Activated B cell treated with CpG ODN at 0.5 μM for 24 hours (primary cell): ENCODE data around the gene TGM2. TPM values are rescaled to one million over a fixed set of nuclear protein-coding genes. Genes with fewer than 3 reads are reported as not detected.

Experiments used
- ATAC-seq: fragments of 200-7000 bp; cut with Tn5 transposase; one replicate; pipeline ENCODE4 v1.10.0; 2021; ENCODE audit warnings: low read depth, mild to moderate bottlenecking, moderate library complexity
- CTCF ChIA-PET: fragments of 350-600 bp; sonication (Branson Sonifier 250); formaldehyde crosslinking; loops from one replicate; lab custom pipeline; 2021; ENCODE audit warnings: antibody characterized with exemption; lab: Charles Lee
- POLR2A ChIA-PET: fragments of 350-600 bp; sonication (Branson Sonifier 250); formaldehyde crosslinking; loops from one replicate; lab custom pipeline; 2021; ENCODE audit warnings: antibody characterized with exemption; lab: Charles Lee
- DNase-seq: peaks from one replicate; pipeline ENCODE4 v3.0.0; 2022
- H3K27ac Mint-ChIP-seq: one replicate; pipeline ENCODE4 v1.8.0; 2020; ENCODE audit warnings: mixed read lengths
- H3K27me3 Mint-ChIP-seq: one replicate; pipeline ENCODE4 v1.8.0; 2021; ENCODE audit warnings: mixed read lengths
- H3K36me3 Mint-ChIP-seq: one replicate; pipeline ENCODE4 v1.8.0; 2021; ENCODE audit warnings: low read depth, mixed read lengths
- H3K4me1 Mint-ChIP-seq: one replicate; pipeline ENCODE4 v1.8.0; 2021; ENCODE audit warnings: mixed read lengths
- H3K4me3 Mint-ChIP-seq: one replicate; pipeline ENCODE4 v1.8.0; 2020; ENCODE audit warnings: mild to moderate bottlenecking, mixed read lengths
- H3K9me3 Mint-ChIP-seq: one replicate; pipeline ENCODE4 v1.8.0; 2020; ENCODE audit warnings: mixed read lengths
- intact Hi-C: fragments of 100-400 bp; cut with micrococcal nuclease; formaldehyde crosslinking; loops from one replicate; pipeline ENCODE4 v1.15.1; 2024
- total RNA-seq: library from RNA; stranded (reverse); gene quantifications from 2 replicates; pipeline ENCODE4 v1.2.3, GENCODE V29; 2022
- TF ChIP-seq, protein P1 (sequence below): fragments of 200-600 bp; IDR thresholded peaks from one replicate; pipeline ENCODE4 v1.8.0; 2022; ENCODE audit warnings: antibody characterized with exemption, mild to moderate bottlenecking

TGM2 gene
- total RNA-seq, 1 donor from 2014 or later, result 22.9 TPM

DNA sequence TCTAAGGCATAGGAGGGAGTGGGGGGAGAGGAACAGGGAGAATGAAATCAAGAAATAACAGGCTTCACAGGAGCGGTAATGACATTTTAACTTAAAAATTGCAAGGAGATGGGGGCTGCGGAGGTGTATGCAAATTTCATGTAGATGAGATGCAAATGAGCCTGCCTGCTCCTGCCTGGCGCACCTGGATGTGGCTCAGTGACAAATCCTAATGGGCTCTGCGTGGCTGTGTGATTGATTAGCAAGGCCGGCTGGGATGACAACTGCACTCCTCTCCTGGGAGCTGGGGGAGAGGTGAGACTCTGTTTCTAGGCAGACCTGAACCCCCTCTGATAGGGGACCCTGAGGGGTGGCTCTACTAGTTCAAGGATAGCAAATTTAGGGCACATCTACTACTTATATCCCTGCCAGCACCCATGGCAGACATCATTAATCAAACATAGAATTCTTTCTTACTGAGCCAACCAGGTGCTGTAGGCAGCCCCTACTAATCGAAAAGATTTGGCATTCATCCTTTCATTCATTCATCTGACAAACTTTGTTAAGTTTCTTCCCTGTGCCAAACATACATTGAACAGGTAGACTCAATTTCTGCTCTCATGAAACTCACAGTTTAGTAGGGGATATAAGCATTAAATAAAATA, 38.4 kb upstream of the TGM2 start:
- no peak overlapping the region for H3K27ac Mint-ChIP-seq
- H3K27me3 Mint-ChIP-seq, result peaks cover 7% of the 10 kb centered on the region
- TF ChIP-seq, protein P1, sequence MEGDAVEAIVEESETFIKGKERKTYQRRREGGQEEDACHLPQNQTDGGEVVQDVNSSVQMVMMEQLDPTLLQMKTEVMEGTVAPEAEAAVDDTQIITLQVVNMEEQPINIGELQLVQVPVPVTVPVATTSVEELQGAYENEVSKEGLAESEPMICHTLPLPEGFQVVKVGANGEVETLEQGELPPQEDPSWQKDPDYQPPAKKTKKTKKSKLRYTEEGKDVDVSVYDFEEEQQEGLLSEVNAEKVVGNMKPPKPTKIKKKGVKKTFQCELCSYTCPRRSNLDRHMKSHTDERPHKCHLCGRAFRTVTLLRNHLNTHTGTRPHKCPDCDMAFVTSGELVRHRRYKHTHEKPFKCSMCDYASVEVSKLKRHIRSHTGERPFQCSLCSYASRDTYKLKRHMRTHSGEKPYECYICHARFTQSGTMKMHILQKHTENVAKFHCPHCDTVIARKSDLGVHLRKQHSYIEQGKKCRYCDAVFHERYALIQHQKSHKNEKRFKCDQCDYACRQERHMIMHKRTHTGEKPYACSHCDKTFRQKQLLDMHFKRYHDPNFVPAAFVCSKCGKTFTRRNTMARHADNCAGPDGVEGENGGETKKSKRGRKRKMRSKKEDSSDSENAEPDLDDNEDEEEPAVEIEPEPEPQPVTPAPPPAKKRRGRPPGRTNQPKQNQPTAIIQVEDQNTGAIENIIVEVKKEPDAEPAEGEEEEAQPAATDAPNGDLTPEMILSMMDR, result no peak
- no peak for ATAC-seq
- DNase-seq, result no peak
- H3K4me1 Mint-ChIP-seq, result no peaks in the 10 kb centered on the region
- H3K4me3 Mint-ChIP-seq, result no peak overlapping the region
- ChIA-PET POLR2A (no interaction called here), CTCF (no interaction called here)
- intact Hi-C loops, result no loop called here
- no peaks in the 10 kb centered on the region for H3K36me3 Mint-ChIP-seq
- no peaks in the 10 kb centered on the region for H3K9me3 Mint-ChIP-seq

DNA sequence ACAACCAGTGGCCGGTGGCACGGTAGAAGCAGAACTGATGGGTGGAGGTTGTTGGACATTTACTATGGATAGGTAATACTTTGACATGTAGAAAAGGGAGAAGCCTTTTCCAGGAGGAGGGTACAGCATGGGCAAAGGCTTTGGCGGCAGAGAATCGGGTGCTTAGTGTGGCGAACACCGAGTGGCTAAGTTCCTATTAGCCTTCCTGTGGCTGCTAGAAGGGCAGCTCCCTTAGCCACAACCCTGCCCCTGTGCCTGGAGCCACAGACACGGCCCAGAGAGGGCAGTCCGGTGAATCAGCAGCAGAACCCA, 37.9 kb upstream of the TGM2 start:
- CTCF ChIA-PET, result no interaction called here
- Mint-ChIP-seq H3K4me1 (peaks cover 1% of the 10 kb centered on the region), H3K9me3 (no peaks in the 10 kb centered on the region), H3K27ac (no peak overlapping the region), H3K27me3 (peaks cover 4% of the 10 kb centered on the region), H3K4me3 (no peak overlapping the region), H3K36me3 (no peaks in the 10 kb centered on the region)
- POLR2A ChIA-PET, result interaction anchor here (0.5 kb wide), 1 partner anchor 26 kb away, joined by 5 read pairs; no protein-coding TSS in a partner anchor
- TF ChIP-seq, protein P1, result no peak
- DNase-seq (no peak), ATAC-seq (no peak)
- intact Hi-C loops, result no loop called here

DNA sequence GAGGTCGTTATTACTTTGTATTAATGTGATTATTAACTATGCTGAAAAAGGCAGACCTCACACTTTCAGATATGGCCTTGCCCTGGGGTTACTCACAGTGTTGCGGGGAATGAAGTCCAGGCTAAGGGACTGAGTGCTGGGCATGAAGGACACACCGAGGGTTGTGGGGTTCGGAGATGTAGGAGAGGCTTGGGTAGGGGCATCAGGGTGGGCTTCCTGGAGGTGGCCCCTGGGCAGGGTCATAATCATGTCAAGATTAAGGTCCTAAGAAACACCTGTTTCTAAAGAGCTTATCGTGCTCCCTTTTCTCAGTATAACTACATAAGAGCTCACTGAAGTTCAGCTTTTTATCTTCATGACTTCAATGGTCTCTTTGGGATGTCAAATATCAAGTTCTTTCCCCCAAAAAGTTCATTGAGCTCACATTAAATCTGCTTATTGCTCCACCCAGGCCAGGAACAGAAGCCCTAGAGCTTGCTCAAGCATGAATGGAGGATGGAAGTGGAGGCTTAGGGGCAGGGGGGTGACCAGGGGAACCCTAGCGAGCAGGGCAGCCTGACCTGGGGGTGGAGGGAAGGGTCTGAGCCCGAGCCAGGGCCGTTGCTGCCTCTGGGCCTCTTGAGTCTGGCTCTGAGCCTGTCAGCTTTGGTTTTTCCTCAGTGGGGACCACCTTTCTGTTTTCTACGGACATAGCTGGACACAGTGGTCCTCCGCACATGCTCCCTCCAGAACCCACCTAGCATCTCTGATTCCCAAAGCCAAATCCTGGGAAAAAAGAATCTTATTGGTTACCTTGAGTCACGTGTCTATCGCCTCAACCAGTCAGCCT, 37.3 kb upstream of the TGM2 start:
- H3K4me1 Mint-ChIP-seq, result peaks cover 7% of the 10 kb centered on the region
- no peaks in the 10 kb centered on the region for H3K9me3 Mint-ChIP-seq
- DNase-seq (no peak), ATAC-seq (no peak)
- TF ChIP-seq, protein P1, result no peak
- CTCF ChIA-PET, result no interaction called here
- peaks cover 4% of the 10 kb centered on the region for H3K27me3 Mint-ChIP-seq
- no peaks in the 10 kb centered on the region for H3K36me3 Mint-ChIP-seq
- intact Hi-C loops, result no loop called here
- no peak overlapping the region for H3K27ac Mint-ChIP-seq
- POLR2A ChIA-PET, result interaction anchor here (0.5 kb wide), 1 partner anchor 26 kb away, joined by 5 read pairs; no protein-coding TSS in a partner anchor
- no peak overlapping the region for H3K4me3 Mint-ChIP-seq

DNA sequence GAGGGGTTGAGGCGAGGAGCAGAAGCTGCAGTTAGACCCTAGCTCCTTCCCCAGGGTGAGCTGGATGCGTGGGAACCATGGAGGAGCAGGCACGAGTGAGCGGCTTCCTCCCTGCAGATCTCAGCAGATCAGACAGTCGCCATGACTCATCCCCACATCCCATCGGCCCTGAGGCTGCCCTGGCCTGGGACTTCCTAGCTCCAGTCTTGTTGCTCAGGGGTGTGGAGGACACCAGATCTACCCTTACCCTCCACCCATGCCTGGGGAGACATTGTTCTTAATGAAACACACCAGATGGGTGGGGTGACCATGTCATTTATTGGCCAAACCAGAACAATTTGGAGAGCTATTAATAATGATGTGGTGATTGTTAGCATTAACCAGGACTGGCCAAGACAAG, 36.3 kb upstream of the TGM2 start:
- POLR2A ChIA-PET, result interaction anchor here (0.6 kb wide), 1 partner anchor 48 kb away, joined by 3 read pairs; no protein-coding TSS in a partner anchor
- ATAC-seq, result no peak
- CTCF ChIA-PET, result no interaction called here

More for the DNA sequence above, 36.3 kb upstream of the TGM2 start:
- intact Hi-C loops, result no loop called here
- DNase-seq, result no peak
- Mint-ChIP-seq H3K9me3 (no peaks in the 10 kb centered on the region), H3K27me3 (peaks cover 4% of the 10 kb centered on the region), H3K4me1 (peaks cover 17% of the 10 kb centered on the region), H3K27ac (no peak overlapping the region), H3K36me3 (no peaks in the 10 kb centered on the region), H3K4me3 (no peak overlapping the region)
- TF ChIP-seq, protein P1, result no peak
